IPS-18c (cell line): ENCODE data around the gene ZFP3.
"Not testable (repeated sequence)": the region's sequence is repeated elsewhere in the genome, so short reads cannot be mapped to it uniquely, and the experiment has no call there.

Experiments
- H3K4me3 ChIP-seq: 2 replicates; pipeline ENCODE4 v1.7.0; 2013; ENCODE audit warnings: low read depth, mild to moderate bottlenecking, low read length, moderate library complexity; ENCODE audit not compliant: insufficient read depth
- H3K9me3 ChIP-seq: one replicate; pipeline ENCODE4 v1.6.1; 2013; ENCODE audit warnings: mild to moderate bottlenecking, low read length, moderate library complexity; ENCODE audit not compliant: control insufficient read depth, insufficient read depth

ZFP3 gene

DNA sequence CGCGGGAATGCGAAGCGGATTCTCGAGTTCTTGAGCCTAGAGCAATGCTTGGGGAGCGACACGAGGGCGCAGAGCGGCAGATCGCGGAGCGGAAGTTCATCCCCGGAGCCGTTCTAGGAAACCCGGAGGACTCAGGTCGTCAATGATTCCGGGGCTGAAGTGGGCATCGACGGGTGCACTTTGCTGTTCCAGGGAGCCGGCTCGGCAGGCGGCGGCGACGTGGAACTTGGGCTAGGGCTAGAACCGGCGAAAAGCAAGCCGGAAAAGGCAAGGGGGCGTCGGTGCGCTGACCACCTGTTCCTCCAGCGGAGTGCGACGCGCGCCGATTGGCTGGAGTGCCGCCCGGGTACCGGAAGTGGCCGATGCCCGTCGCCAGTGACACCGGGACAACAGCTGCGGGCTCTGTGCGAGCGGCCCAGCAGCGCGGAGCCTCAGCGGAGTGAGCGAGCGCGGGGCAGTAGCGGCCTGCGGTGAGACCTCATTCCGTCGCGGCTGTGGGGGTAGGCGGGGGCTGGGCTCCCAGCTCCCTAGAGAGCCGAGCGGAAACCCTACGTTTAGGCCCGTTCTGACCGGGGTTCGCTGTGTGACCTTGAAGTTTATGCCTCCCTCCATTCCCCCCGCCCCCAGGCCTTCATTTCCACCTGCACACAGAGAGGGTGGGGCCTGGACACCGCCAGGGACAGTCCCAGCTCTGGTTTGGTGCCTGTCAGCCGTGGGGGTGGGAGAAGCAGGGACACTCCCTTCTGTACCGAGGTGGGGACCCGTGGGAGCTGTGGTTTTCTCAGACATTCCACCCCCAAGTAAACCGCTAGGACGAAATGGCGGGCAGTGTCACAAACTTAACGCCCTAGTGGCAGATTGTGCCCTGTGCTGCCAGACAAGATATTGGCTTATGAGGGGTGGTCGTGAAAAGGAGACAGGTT lies at the start of gene ZFP3:
TSS of gene ZFP3 (plus strand) at position 362 of the 923 bp plus-strand sequence. CDS start 13,038 bp downstream, outside the sequence.
- peaks cover 3% of the 10 kb centered on the region for H3K9me3 ChIP-seq
- no peak within 1 kb of the TSS for H3K4me3 ChIP-seq

DNA sequence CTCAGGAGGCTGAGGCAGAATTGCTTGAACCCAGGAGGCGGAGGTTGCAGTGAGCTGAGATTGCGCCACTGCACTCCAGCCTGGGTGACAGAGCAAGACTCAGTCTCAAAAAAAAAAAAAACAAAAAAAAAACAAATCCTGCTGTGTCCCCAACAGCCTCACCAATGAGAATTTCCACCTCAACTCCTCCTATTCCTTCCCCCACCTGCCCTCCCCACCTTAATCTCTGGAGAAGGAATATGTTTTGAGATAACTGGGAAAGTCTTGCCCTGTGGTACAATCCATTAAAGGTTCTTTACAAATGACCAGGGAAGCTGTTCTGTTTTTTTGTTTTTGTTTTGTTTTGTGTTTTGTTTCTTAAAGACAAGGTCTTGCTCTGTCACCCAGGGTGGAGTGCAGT lies 48.1 kb upstream of the ZFP3 start:
- H3K9me3 ChIP-seq, H3K4me3 ChIP-seq: not testable (repeated sequence)

DNA sequence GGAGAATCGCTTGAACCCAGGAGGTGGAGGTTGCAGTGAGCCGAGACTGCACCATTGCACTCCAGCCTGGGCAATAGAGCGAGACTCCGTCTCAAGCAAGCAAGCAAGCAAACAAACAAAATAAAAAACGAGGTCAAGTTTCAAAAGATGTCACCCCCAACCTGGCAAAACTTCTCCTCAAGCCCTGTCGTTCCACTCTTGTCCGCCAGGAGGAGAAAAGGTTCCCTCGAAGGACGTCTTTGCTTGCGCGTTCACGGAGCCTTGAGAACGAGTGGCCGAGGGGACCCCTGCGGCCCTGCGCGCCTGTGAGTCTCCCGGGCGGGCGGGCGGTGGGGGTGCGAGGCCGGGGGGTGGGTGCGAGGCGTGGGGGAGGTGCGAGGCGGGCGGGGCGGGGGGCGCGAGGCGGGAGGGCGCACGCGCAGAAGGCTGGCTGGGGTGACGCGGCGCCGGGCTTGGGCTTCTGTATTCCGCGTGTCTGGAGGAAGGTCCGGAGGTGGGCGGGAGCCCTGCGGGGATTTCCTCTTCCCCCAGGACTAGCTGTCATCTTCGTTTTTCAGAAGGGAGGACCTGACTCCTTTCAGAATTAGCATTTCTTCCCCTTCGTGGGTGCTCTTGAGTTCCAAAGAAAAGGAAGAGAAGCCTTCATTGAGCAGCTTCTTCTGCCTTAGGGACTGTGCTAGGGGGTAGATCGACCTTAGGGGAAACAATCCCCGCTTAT lies 46.7 kb upstream of the ZFP3 start:
- peak overlapping the region; percentile 40 for H3K4me3 ChIP-seq
- no peaks in the 10 kb centered on the region for H3K9me3 ChIP-seq

DNA sequence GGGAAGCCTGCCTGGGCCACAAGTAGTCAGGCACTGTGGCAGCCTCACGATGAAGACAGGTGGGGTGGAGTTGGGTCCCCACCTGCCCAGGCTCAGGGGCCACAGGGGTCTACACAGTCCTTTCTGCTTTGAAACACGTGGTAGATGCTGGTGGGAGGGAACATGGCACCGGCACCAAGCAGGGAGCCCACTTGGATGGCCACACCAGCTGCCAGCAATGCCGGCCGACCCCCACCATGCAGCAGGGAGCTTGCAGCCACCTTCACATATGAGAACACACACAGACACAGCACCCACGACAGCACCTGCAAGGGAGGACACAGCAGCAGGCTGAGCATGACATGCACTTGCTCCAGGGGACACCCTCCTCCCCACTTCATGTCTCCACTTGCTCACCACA lies 45.4 kb upstream of the ZFP3 start:
- Histone ChIP-seq H3K9me3 (no peaks in the 10 kb centered on the region), H3K4me3 (no peak overlapping the region)

DNA sequence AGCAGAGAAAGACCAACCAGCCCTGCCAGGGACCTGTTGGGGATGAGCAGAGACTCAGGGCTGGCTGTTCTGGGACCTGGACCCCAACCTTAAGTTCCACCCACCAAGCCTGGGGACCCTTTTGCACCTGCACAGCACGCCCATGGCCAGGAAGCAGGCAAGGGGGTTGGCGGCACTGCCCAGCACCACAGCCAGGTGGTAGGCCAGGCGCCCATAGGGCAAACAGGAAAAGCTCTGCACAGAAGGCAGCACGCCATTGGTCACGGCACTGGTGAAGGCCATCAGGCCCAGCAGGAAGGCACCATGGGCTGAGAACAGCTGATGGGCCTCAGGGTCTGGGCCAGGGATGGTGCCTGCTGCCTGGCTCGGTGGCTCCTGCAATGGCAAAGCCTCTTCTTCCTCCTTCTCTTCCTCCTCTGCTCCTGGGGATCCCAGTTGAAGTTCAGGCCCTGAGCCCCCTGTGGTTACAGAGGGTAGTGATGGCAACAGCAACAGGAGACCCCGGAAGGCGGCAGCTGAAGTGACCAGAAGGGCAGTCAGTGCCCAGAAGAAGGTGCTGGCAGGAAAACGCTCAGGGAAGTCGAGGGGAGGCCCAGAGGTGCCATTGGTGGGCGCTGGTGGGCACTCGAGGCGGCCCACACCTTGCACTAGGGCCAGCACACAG lies 44.8 kb upstream of the ZFP3 start:
- no peak overlapping the region for H3K4me3 ChIP-seq

DNA sequence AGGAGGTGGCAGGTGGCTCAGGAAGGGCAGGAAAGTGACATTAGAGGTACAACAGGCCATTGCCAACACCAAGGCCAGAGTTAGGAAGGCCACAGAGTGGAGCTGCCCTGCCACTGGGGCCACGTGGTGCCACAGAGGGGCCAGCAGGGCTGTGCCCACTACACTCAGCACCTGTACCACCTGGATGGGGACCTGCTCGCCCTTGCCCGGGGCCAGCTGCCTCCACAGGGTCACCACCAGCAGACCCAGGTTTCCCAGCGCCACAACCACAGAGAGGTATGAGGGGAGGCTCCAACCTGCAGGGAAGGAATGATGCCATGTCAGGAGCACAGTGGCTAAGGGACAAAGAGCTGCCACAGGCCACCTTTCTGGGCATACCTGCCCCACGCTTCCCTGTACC lies 44.2 kb upstream of the ZFP3 start:
- Histone ChIP-seq H3K4me3 (no peak overlapping the region), H3K9me3 (no peaks in the 10 kb centered on the region)

More for the DNA sequence above, 44.8 kb upstream of the ZFP3 start:
- no peaks in the 10 kb centered on the region for H3K9me3 ChIP-seq

DNA sequence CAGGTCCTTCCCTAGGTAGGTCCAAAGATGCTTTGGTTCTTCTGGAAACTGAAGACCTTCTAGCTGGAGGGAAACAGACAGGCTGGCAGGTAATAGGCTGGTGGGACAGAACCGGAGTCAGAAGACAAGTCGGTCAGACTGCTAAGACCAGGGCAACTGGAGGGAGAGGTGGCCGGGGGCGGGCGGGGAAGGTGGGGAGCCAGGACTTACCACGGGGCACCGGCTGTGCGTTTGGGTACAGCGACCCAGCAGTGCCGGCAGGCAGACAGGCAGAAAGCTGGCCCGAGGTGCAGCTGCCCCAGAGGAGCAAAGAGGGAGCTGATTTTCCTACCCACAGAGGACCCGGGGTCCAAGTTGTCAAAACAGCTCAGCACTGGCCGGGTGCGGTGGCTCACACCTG lies 43.6 kb upstream of the ZFP3 start:
- H3K4me3 ChIP-seq: no peak overlapping the region
- H3K9me3 ChIP-seq: no peaks in the 10 kb centered on the region

DNA sequence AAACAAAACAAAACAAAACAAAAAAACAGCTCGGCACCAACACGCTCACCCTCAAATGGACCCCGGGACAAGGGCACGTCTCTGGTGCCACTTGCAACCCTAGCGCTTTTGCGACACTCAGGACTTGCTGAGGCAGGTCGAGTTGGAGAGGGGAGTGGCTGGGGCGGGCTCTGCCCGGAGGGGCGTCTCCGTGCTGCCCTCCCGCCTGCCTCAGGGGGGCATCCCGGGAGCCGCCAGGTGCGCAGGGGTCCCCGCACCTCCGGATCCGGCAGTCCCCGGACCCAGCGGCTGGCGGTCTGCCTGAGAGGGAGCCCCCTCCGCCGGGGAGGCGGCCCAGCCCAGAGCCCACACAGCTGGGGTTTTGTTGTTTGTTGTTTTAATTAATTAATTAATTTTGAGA lies 43.0 kb upstream of the ZFP3 start, which contains the start of gene SLC52A1:
TSS of gene SLC52A1 (minus strand) at position 112 of the 400 bp plus-strand sequence. CDS start 820 bp downstream, outside the sequence.
- Histone ChIP-seq H3K9me3 (no peaks in the 10 kb centered on the region), H3K4me3 (peak within 1 kb of the TSS; percentile 44)

DNA sequence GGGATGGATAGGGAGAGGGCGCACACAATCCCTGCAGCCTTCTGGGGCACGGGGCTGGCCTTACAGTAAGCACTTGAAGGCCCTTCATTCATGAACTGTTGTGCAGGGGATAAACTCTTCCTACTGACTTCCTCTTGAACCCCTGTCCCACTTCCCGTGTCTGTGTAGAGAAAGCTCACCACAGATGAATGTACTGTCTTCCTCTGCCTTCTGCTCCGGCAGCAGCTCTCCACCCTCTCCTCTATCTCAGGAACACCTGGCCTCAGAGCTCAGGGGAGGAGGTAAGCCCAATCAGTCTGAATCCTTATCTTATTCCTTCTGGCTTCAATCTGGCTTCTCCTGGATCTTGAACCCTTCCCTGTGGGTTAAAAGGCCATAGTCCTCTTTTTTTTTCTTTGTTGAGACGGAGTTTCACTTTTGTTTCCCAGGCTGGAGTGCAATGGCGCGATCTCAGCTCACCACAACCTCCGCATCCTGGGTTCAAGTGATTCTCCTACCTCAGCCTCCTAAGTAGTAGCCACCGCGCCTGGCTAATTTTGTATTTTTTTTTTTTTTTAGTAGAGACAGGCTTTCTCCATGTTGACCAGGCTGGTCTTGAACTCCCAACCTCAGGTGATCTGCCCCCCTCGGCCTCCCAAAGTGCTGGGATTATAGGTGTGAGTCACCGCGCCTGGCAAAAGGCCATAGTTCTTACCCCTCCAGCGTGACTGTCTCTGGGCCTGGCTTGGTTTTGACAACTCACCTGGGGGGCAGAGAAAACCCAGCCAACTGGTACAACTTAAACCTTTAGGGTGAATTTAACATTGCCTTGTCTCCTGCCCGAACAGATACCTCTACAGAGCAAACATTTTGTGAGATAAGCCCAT lies 35.9 kb upstream of the ZFP3 start:
- Histone ChIP-seq H3K9me3 (peaks cover 2% of the 10 kb centered on the region), H3K4me3 (no peak overlapping the region)

DNA sequence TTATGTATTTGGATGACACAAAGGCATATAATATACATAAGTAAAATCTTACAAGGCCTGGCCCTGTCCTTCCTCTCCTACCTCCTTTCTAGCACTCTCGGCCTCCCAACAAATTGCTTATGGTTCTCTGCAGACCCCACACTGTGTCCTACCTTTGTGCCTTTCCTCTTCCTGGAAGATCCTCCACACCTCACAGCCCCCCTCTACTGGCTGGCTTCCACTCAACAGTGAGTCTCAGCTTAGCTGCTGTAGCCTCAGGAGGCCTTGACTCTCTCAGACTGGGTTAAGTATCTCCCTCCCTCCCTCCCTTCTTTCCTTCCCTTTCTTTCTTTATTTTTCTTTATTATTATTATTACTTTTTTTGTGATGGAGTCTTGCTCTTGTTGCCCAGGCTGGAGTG lies 34.7 kb upstream of the ZFP3 start:
- Histone ChIP-seq H3K9me3 (peaks cover 2% of the 10 kb centered on the region), H3K4me3 (no peak overlapping the region)

DNA sequence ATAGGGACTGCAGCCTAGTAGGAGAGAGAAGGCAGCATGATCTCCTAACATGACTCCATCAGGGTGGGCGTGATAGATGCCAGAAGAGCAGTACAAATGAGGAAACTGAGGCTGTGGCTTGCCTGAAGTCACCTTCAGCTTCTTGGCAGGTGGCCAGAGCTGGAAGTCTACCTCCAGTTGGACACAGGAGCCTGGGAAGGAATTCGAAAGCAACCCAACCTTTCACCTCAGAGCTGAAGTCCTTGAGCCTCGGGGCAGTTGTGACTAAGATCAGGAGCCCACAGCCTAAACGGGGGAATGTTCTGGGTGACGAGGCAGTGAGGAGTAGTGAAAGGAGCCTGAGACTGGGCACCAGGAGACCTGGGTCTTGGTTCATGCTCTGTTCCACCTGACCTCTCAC lies 33.6 kb upstream of the ZFP3 start:
- H3K9me3 ChIP-seq: peaks cover 2% of the 10 kb centered on the region

DNA sequence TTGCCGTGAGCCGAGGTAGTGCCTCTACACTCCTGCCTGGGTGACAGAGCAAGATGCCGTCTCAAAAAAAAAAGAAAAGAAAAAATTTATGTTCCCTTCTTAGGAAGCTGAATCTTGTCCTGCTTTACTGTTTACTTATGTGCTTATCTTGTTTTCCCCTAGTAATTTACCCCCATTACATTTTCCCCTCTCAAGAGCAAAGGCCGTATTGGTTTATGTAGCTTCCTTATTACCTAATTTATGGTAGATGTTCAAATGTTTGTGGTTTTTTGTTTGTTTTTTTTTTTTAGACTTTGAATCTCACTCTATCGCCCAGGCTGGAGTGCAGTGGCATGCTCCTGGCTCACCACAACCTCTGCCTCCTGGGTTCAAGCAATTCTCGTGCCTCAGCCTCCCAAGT lies 32.8 kb upstream of the ZFP3 start:
- Histone ChIP-seq H3K9me3 (peaks cover 2% of the 10 kb centered on the region), H3K4me3 (no peak overlapping the region)

More for the DNA sequence above, 33.6 kb upstream of the ZFP3 start:
- H3K4me3 ChIP-seq: no peak overlapping the region

DNA sequence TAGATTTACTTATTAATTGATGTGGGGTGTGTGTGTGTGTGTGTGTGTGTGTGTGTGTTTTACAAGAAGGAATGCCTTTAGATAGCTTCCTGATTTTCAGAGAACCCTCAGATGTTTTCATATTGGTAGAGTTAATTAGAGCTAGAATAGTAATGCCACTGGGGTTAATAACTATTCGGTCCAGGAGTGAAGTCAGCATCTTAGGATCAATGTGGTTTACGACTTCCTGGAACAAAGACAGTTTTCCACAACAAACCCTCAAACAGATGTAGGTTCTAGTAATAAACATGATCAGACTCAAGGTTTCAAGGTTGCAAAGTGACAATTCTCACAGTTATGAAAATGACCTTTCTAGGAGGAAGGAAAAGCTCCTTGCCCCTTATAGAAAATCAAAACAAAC lies 30.8 kb upstream of the ZFP3 start:
- Histone ChIP-seq H3K4me3 (no peak overlapping the region), H3K9me3 (peaks cover 2% of the 10 kb centered on the region)

DNA sequence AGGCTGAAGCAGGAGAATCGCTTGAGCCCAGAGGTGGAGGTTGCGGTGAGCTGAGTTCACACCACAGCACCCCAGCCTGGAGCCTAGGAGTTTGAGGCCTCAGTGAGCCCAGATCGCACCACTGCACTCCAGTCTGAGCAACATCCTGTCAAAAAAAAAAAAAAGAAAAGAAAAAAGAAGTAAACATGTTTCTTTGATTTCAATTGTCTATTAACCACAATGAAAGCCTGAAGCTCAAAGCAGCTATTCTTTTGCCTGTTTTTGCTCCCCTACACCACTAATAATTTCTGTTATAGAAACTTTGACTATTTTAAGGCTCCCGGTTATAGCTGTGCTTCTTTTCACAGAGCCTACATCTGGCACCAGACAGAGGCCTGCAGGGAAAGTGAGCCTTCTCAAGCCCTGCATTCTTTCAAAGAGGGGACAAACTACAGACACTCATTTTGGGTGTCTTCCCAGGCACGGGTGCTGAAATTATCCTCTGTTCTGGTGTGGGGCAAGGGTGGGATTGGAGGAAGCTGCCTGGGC lies 28.9 kb upstream of the ZFP3 start:
- Histone ChIP-seq H3K4me3 (no peak overlapping the region), H3K9me3 (no peaks in the 10 kb centered on the region)

DNA sequence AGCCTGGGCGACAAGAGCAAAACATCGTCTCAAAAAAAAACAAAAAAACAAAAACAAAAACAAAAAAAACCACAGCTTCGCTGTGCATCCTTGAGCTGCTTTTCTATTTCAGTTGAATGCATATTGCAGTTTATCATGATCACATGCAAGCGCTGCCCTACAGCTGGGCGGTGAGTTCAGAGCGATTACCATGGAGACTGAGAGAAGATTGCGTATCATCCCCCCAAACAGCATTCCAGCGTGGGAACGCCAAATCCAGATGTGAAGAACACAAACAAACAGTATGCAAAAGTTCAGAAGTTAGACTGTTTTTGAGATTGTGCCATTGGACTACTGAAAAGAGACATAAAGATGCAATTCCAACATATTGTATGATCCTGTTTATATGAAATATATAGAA lies 28.0 kb upstream of the ZFP3 start:
- Histone ChIP-seq H3K9me3 (no peaks in the 10 kb centered on the region), H3K4me3 (no peak overlapping the region)

DNA sequence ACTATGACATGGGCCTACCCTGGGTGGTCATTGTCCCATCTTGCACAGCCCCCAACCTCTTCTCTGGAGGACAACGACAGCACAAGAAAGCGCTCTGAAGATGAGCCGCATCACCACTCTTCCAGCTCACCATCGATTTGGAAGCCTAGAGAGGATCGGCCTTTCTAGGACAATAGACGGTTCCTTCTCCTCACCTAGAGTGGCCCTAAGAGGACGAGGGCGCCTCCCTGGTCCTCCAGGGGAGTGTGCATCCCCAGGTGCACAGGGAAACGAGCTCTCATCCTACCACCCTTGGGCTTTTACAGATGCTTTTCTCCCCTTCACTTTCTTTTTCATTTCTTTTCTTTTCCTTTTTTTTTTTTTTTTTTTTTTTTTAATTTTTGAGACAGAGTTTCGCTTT lies 22.7 kb upstream of the ZFP3 start:
- no peak overlapping the region for H3K4me3 ChIP-seq
- H3K9me3 ChIP-seq: no peaks in the 10 kb centered on the region
